22Rv1 (cell line): ENCODE measurements around the gene CAMP.

Experiments
- CTCF ChIP-seq: fragments of 450-650 bp; IDR thresholded peaks from 2 replicates; pipeline ENCODE4 v1.5.1; 2017; ENCODE audit warnings: mild to moderate bottlenecking
- ZFX ChIP-seq: fragments of 450-650 bp; IDR thresholded peaks from 2 replicates; pipeline ENCODE4 v1.6.1; 2017; ENCODE audit warnings: antibody characterized with exemption, borderline replicate concordance

GRCh38 chr3:48240000-48240963 lies 17.0 kb downstream of the CAMP start:
- TF ChIP-seq CTCF (no peak), ZFX (no peak)
